Activated B cell treated with CpG ODN at 0.5 μM for 24 hours (primary cell): ENCODE results near the gene XIAP. TPM values are rescaled to one million over a fixed set of nuclear protein-coding genes. Genes with fewer than 3 reads are reported as not detected.
"Not testable (repeated sequence)": the region's sequence is repeated elsewhere in the genome, so short reads cannot be mapped to it uniquely, and the experiment has no call there.

Experiments
- ATAC-seq: fragments of 200-7000 bp; cut with Tn5 transposase; one replicate; pipeline ENCODE4 v1.10.0; 2021; ENCODE audit warnings: low read depth, mild to moderate bottlenecking, moderate library complexity
- CTCF ChIA-PET: fragments of 350-600 bp; sonication (Branson Sonifier 250); formaldehyde crosslinking; loops from one replicate; lab custom pipeline; 2021; ENCODE audit warnings: antibody characterized with exemption; lab: Charles Lee
- POLR2A ChIA-PET: fragments of 350-600 bp; sonication (Branson Sonifier 250); formaldehyde crosslinking; loops from one replicate; lab custom pipeline; 2021; ENCODE audit warnings: antibody characterized with exemption; lab: Charles Lee
- DNase-seq: peaks from one replicate; pipeline ENCODE4 v3.0.0; 2022
- H3K27ac Mint-ChIP-seq: one replicate; pipeline ENCODE4 v1.8.0; 2020; ENCODE audit warnings: mixed read lengths
- H3K27me3 Mint-ChIP-seq: one replicate; pipeline ENCODE4 v1.8.0; 2021; ENCODE audit warnings: mixed read lengths
- H3K36me3 Mint-ChIP-seq: one replicate; pipeline ENCODE4 v1.8.0; 2021; ENCODE audit warnings: low read depth, mixed read lengths
- H3K4me1 Mint-ChIP-seq: one replicate; pipeline ENCODE4 v1.8.0; 2021; ENCODE audit warnings: mixed read lengths
- H3K4me3 Mint-ChIP-seq: one replicate; pipeline ENCODE4 v1.8.0; 2020; ENCODE audit warnings: mild to moderate bottlenecking, mixed read lengths
- H3K9me3 Mint-ChIP-seq: one replicate; pipeline ENCODE4 v1.8.0; 2020; ENCODE audit warnings: mixed read lengths
- CTCF ChIP-seq: fragments of 200-600 bp; IDR thresholded peaks from one replicate; pipeline ENCODE4 v1.8.0; 2022; ENCODE audit warnings: antibody characterized with exemption, mild to moderate bottlenecking
- intact Hi-C: fragments of 100-400 bp; cut with micrococcal nuclease; formaldehyde crosslinking; loops from one replicate; pipeline ENCODE4 v1.15.1; 2024
- total RNA-seq: library from RNA; stranded (reverse); gene quantifications from 2 replicates; pipeline ENCODE4 v1.2.3, GENCODE V29; 2022

The XIAP gene
- total RNA-seq, 1 donor from 2014 or later = 43.6 TPM

GRCh38 chrX:123822965-123823364, 36.9 kb upstream of the XIAP start:
- DNase-seq = no peak
- peaks cover 7% of the 10 kb centered on the region for H3K4me1 Mint-ChIP-seq
- POLR2A ChIA-PET = no interaction called here
- no peak for ATAC-seq
- H3K9me3 Mint-ChIP-seq = no peaks in the 10 kb centered on the region
- intact Hi-C loops = no loop called here
- CTCF ChIA-PET = no interaction called here
- no peaks in the 10 kb centered on the region for H3K36me3 Mint-ChIP-seq
- H3K27ac Mint-ChIP-seq = no peak overlapping the region
- no peak overlapping the region for H3K4me3 Mint-ChIP-seq
- H3K27me3 Mint-ChIP-seq = no peaks in the 10 kb centered on the region
- no peak for TF ChIP-seq CTCF

GRCh38 chrX:123830309-123830708, 29.5 kb upstream of the XIAP start:
- Mint-ChIP-seq H3K4me1 (peaks cover 20% of the 10 kb centered on the region), H3K36me3 (no peaks in the 10 kb centered on the region), H3K4me3 (peak overlapping the region; percentile 68), H3K27me3 (no peaks in the 10 kb centered on the region), H3K27ac (peak overlapping the region; percentile 16), H3K9me3 (no peaks in the 10 kb centered on the region)
- intact Hi-C loops = loop anchor here (2.0 to 10.0 kb wide), 3 partner anchors 30 to 384 kb away; partner anchors contain the start of gene XIAP
- peak; percentile 89 for ATAC-seq
- peak; percentile 31 for DNase-seq
- ChIA-PET POLR2A (interaction anchor here (0.6 to 1.6 kb wide), 6 partner anchors 10 to 132 kb away, joined by 3 to 10 read pairs (median 7); partner anchors contain the start of genes THOC2 and XIAP), CTCF (no interaction called here)
- no peak for TF ChIP-seq CTCF

- ATAC-seq (peak; percentile 63), DNase-seq (peak; percentile 16)
- Mint-ChIP-seq H3K4me1 (peaks cover 20% of the 10 kb centered on the region), H3K27ac (no peak overlapping the region), H3K27me3 (no peaks in the 10 kb centered on the region), H3K4me3 (no peak overlapping the region), H3K9me3 (no peaks in the 10 kb centered on the region), H3K36me3 (no peaks in the 10 kb centered on the region)
- ChIA-PET CTCF (interaction anchor here (0.6 to 1.8 kb wide), 13 partner anchors 27 to 261 kb away, joined by 3 to 7 read pairs (median 3); partner anchors contain the start of gene THOC2), POLR2A (interaction anchor here (1.5 to 1.9 kb wide), 2 partner anchors 26 to 127 kb away, joined by 5 to 11 read pairs; partner anchors contain the start of gene XIAP)
- no peak for TF ChIP-seq CTCF
- intact Hi-C loops = loop anchor here (1.0 to 10.0 kb wide), 6 partner anchors 52 to 381 kb away; no protein-coding TSS in a partner anchor
Observed at GRCh38 chrX:123833387-123833786, 26.5 kb upstream of the XIAP start.

- no peak overlapping the region for H3K4me3 Mint-ChIP-seq
- DNase-seq (no peak), ATAC-seq (no peak)
- intact Hi-C loops = loop anchor here (5.0 to 10.0 kb wide), 2 partner anchors 228 to 381 kb away; no protein-coding TSS in a partner anchor
- ChIA-PET POLR2A (interaction anchor here (1.5 to 1.9 kb wide), 2 partner anchors 26 to 126 kb away, joined by 5 to 11 read pairs; partner anchors contain the start of gene XIAP), CTCF (interaction anchor here (1.2 to 1.8 kb wide), 6 partner anchors 51 to 202 kb away, joined by 3 to 5 read pairs (median 4); no protein-coding TSS in a partner anchor)
- TF ChIP-seq CTCF = no peak
- no peaks in the 10 kb centered on the region for H3K9me3 Mint-ChIP-seq
- no peaks in the 10 kb centered on the region for H3K27me3 Mint-ChIP-seq
- H3K36me3 Mint-ChIP-seq = no peaks in the 10 kb centered on the region
- no peak overlapping the region for H3K27ac Mint-ChIP-seq
- H3K4me1 Mint-ChIP-seq = peaks cover 20% of the 10 kb centered on the region
Observed at GRCh38 chrX:123834116-123834515, 25.7 kb upstream of the XIAP start.

- ATAC-seq = no peak
- POLR2A ChIA-PET = no interaction called here
- intact Hi-C loops = loop anchor here (10.0 kb wide), 1 partner anchor 379 kb away; no protein-coding TSS in a partner anchor
- DNase-seq = no peak
- H3K36me3 Mint-ChIP-seq = no peaks in the 10 kb centered on the region
- no peak overlapping the region for H3K4me3 Mint-ChIP-seq
- CTCF ChIA-PET = no interaction called here
- H3K27me3 Mint-ChIP-seq = no peaks in the 10 kb centered on the region
- no peak overlapping the region for H3K27ac Mint-ChIP-seq
- no peak for TF ChIP-seq CTCF
- peaks cover 8% of the 10 kb centered on the region for H3K4me1 Mint-ChIP-seq
- H3K9me3 Mint-ChIP-seq = no peaks in the 10 kb centered on the region
Observed at GRCh38 chrX:123835661-123836371, 24.0 kb upstream of the XIAP start.

- H3K4me3 Mint-ChIP-seq, intact Hi-C loops, POLR2A ChIA-PET, H3K9me3 Mint-ChIP-seq, H3K27ac Mint-ChIP-seq, H3K27me3 Mint-ChIP-seq, DNase-seq, CTCF ChIA-PET, H3K4me1 Mint-ChIP-seq, H3K36me3 Mint-ChIP-seq, ATAC-seq: not testable (repeated sequence)
Observed at GRCh38 chrX:123845129-123845528, 14.7 kb upstream of the XIAP start.
